ENCODE data around the gene PIP4K2C.

DNA sequence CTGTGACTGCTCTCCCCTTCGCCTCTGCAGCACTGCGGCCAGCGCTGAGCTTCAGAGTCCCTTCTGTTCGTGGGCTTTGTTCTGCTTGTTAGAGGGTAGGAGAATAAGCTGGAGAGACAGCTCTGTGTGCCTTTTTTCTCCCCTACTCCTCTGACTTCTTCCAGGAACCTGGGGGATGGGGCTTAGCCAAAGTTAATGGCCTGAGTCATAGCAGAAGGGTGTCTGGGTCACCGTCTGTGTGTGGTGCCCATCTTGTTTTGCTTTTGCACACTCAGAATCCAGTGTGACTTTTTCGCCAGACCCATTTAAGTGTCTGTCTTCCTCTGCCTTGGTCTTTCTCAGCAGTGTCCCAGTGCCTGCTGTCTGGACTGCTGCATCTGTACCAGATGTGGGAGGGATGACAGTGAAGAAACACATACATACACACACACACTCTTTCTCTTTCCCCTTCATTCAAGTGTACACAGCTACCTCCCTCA is 38.1 kb upstream of the PIP4K2C start:
- TF ChIP-seq, protein P1, sequence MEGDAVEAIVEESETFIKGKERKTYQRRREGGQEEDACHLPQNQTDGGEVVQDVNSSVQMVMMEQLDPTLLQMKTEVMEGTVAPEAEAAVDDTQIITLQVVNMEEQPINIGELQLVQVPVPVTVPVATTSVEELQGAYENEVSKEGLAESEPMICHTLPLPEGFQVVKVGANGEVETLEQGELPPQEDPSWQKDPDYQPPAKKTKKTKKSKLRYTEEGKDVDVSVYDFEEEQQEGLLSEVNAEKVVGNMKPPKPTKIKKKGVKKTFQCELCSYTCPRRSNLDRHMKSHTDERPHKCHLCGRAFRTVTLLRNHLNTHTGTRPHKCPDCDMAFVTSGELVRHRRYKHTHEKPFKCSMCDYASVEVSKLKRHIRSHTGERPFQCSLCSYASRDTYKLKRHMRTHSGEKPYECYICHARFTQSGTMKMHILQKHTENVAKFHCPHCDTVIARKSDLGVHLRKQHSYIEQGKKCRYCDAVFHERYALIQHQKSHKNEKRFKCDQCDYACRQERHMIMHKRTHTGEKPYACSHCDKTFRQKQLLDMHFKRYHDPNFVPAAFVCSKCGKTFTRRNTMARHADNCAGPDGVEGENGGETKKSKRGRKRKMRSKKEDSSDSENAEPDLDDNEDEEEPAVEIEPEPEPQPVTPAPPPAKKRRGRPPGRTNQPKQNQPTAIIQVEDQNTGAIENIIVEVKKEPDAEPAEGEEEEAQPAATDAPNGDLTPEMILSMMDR (conservative IDR thresholded peaks at IDR 0.05; ENCODE audit: low read depth, low read length), result no peak
- no peak for TF ChIP-seq EZH2phosphoT487 (IDR thresholded peaks at IDR 0.05; ENCODE audit: borderline replicate concordance, low read length)

Measured in PC-3 (cell line).